NB4 (cell line): ENCODE measurements around the gene CLPSL2.

Source experiments
- DNase-seq: peaks from one replicate; pipeline ENCODE4 v3.0.0; 2010; ENCODE audit warnings: low read depth
- H3K4me3 ChIP-seq: one replicate; pipeline ENCODE4 v1.5.1; 2011; ENCODE audit warnings: mild to moderate bottlenecking, low read depth, low read length, moderate library complexity
- MYC ChIP-seq: IDR thresholded peaks from 2 replicates; pipeline ENCODE4 v1.6.1; 2011; ENCODE audit warnings: low read depth, low read length
- POLR2A ChIP-seq: IDR thresholded peaks from 2 replicates; pipeline ENCODE4 v1.6.1; 2011; ENCODE audit warnings: mild to moderate bottlenecking; ENCODE audit not compliant: insufficient read length; ENCODE audit errors: extremely low read depth
- TF ChIP-seq, protein P1 (sequence below): IDR thresholded peaks from one replicate; pipeline ENCODE4 v1.5.1; 2012; ENCODE audit warnings: low read depth, low read length
- TF ChIP-seq, protein P2 (sequence below): IDR thresholded peaks from 2 replicates; pipeline ENCODE4 v1.6.1; 2011; ENCODE audit warnings: low read depth, low read length

The CLPSL2 gene

GRCh38 chr6:35787266-35788218 lies 11.1 kb downstream of the CLPSL2 start:
- no peak for DNase-seq
- no peak overlapping the region for H3K4me3 ChIP-seq
- TF ChIP-seq MYC = no peak
- TF ChIP-seq, protein P1, sequence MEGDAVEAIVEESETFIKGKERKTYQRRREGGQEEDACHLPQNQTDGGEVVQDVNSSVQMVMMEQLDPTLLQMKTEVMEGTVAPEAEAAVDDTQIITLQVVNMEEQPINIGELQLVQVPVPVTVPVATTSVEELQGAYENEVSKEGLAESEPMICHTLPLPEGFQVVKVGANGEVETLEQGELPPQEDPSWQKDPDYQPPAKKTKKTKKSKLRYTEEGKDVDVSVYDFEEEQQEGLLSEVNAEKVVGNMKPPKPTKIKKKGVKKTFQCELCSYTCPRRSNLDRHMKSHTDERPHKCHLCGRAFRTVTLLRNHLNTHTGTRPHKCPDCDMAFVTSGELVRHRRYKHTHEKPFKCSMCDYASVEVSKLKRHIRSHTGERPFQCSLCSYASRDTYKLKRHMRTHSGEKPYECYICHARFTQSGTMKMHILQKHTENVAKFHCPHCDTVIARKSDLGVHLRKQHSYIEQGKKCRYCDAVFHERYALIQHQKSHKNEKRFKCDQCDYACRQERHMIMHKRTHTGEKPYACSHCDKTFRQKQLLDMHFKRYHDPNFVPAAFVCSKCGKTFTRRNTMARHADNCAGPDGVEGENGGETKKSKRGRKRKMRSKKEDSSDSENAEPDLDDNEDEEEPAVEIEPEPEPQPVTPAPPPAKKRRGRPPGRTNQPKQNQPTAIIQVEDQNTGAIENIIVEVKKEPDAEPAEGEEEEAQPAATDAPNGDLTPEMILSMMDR = no peak
- TF ChIP-seq, protein P2, sequence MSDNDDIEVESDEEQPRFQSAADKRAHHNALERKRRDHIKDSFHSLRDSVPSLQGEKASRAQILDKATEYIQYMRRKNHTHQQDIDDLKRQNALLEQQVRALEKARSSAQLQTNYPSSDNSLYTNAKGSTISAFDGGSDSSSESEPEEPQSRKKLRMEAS = no peak
- no peak for TF ChIP-seq POLR2A

DNA sequence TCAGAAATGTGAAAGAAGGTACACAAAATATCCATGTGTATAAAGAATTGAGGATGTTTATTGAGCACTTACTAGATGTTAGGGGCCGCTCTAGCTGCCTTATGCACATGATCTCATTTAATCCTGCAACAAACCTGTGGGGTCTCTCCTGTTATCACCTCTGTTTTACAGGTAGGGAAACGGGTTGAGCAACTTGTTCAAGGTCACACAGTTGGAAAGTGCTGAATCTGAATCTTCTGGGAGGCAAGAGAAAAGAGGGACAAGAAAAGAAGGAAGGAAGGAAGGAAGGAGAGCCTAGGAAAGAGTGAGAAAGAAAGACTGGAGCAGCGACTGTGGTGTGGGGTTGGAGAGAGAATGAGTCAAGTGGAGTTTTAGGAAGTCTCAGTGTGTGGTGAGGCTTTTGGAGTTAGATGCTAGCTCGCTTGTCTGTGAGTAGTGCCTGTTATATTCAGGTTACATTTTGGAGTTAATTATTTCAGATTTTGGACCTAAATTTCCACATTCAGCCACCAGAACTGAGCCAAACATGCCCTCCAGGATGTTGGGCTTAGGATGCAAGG lies 12.1 kb downstream of the CLPSL2 start:
- no peak for DNase-seq
- TF ChIP-seq, protein P1 = no peak
- no peak for TF ChIP-seq MYC
- TF ChIP-seq POLR2A = no peak
- TF ChIP-seq, protein P2 = no peak
- H3K4me3 ChIP-seq = no peak overlapping the region

- H3K4me3 ChIP-seq = no peak overlapping the region
- TF ChIP-seq, protein P2 = no peak
- no peak for TF ChIP-seq MYC
- TF ChIP-seq, protein P1 = no peak
- no peak for TF ChIP-seq POLR2A
- DNase-seq = no peak
Measured at GRCh38 chr6:35790683-35791082, 14.3 kb downstream of the CLPSL2 start.

DNA sequence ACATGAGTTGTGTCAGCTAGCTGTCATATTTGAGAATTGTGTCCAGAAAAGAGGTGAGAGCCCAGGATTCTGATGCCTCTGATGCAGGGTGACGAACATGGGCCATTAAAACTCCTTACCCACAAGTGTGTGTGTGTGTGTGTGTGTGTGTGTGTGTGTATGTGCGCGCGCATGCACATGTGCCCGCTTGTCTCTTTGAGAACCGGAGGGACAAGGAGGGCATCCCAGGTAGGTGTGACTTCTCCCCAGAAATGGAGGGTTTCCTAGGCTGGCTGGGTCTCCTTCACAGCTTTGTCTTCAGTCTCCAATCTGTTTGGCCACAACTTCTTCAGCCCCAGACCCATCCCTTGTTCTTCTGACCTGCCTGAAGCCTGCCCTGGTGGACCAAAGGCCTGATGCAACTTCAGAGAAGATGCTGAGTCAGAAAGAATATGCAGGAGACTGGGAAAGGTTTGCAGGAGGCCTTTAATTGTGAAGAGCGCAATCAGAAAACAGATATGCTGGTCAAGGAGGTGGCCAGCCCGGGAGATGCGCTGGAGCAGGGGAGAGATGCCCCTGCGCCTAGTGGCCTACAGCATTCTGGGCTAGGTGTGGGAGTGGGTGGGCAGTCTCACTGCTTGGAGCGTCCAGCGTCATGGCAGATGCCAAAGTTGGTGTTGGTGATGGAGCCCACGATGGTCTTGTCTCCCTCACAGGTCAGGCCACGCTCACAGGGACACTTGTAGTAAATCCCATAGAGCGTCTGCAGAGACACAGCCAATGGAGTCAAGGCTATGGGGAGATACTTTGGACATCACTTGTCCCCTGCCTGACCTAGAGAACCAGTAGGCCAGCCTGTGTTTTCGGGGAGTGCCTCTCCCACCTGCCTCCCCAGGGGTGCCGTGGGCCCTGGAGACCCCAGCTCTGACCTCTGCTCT lies 18.4 kb downstream of the CLPSL2 start:
- no peak for DNase-seq
- TF ChIP-seq MYC (no peak), POLR2A (no peak)
- TF ChIP-seq, protein P1 = no peak
- no peak overlapping the region for H3K4me3 ChIP-seq

DNA sequence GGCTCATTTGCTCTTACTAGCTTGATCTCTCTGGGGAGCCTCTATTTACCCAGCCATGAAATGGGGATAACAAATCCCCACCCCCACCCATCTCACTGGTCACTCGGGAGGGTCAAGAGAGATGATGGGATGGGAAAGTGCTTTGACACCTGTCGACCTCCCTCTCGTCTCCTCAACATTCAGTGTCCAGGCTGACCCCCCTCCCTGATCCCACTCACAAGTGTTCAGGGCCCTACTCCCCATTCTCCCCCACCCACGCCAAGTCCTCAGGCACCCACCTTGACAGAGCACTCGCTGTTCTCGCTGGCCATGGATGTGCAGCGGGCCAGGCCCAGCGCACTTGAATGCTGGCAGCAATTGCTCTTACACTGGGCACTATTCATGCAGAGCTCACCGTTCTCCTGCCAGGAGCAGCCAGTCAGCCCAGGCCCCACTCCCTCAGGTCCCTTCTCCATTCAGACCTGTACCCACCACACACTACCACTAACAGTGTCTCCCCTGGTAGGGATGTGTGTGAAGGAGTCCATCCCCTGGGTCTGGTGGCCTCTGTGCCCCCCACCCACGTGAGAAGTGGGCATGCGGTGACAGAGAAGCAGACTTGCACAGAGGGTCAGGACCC lies 19.2 kb downstream of the CLPSL2 start:
- no peak for DNase-seq
- TF ChIP-seq, protein P1 = no peak
- TF ChIP-seq POLR2A = no peak
- TF ChIP-seq MYC = no peak
- TF ChIP-seq, protein P2 = no peak

More for the DNA sequence above, 19.2 kb downstream of the CLPSL2 start:
- no peak overlapping the region for H3K4me3 ChIP-seq
